Fibroblast of mammary gland (primary cell): ENCODE measurements around the gene CPSF4.

Experiments used
- DNase-seq: peaks from one replicate; pipeline ENCODE4 v3.0.0-alpha.2; 2010; ENCODE audit warnings: low read depth
- H3K4me3 ChIP-seq: 2 replicates; pipeline ENCODE4 v1.5.1; 2011; ENCODE audit warnings: low read depth, mild to moderate bottlenecking, low read length, moderate library complexity; ENCODE audit not compliant: control insufficient read depth
- TF ChIP-seq, protein P1 (sequence below): conservative IDR thresholded peaks from 2 replicates; pipeline ENCODE4 v1.5.1; 2011; ENCODE audit warnings: low read depth, low read length, inconsistent platforms; ENCODE audit not compliant: control insufficient read depth, insufficient read depth

CPSF4 gene

DNA sequence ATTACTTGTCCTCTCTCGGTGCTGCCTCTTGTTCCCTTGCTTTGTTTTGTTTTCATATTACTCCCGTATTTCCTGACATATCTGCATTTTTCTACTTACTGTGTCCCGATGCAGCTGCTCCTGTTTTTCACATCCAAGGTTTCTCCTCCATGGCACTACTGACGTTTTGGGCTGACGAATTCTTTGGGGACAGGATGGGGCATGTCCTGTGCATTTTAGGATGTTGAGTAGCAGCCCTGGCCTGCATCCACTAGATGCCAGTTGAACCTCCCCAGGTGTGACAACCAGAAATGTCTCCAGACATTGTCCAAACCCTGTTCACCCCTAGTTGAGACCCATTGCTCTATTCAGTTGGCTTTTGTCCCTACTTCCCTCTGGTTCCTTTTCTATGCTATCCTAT is 46.4 kb downstream of the CPSF4 start:
- TF ChIP-seq, protein P1, sequence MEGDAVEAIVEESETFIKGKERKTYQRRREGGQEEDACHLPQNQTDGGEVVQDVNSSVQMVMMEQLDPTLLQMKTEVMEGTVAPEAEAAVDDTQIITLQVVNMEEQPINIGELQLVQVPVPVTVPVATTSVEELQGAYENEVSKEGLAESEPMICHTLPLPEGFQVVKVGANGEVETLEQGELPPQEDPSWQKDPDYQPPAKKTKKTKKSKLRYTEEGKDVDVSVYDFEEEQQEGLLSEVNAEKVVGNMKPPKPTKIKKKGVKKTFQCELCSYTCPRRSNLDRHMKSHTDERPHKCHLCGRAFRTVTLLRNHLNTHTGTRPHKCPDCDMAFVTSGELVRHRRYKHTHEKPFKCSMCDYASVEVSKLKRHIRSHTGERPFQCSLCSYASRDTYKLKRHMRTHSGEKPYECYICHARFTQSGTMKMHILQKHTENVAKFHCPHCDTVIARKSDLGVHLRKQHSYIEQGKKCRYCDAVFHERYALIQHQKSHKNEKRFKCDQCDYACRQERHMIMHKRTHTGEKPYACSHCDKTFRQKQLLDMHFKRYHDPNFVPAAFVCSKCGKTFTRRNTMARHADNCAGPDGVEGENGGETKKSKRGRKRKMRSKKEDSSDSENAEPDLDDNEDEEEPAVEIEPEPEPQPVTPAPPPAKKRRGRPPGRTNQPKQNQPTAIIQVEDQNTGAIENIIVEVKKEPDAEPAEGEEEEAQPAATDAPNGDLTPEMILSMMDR, result no peak
- no peak for DNase-seq
- no peak overlapping the region for H3K4me3 ChIP-seq

DNA sequence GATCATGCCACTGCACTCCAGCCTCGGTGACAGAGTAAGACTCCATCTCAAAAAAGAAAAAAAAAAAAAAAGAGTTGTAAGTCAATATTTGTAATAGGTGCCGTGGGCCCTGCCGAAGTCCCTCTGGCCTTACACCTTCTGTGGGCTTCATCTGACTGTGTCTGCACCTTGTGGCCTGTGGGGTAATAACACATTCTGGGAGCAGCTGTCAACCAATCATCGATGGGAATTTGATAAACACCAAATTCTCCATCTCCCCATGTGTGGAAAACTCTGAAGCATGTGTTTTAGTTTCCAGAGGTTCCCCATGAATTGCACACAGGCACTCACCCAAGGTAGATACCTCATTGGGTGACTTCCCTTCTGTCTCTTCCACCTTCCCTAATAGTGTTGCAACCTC is 50.5 kb downstream of the CPSF4 start:
- no peak overlapping the region for H3K4me3 ChIP-seq
- no peak for DNase-seq
- TF ChIP-seq, protein P1, result no peak

DNA sequence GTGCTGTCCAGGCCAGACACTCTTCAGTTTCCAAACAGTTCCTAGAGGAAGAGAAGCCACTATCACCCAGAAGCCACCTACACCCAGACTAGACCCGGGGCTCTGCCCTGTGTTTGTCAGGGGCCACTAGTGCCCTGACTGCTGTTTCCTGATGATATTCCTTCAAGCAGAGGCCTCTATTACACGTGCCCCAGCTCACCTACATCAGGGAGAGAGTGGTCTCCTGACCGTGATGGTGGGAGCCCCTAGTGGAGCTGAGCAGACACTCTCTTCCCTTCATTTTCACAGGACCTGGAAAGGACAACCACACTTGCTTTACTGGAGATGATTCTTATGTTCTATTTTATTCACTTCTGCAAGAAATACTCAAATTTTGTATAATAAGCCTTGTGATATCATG is 52.1 kb downstream of the CPSF4 start:
- no peak for DNase-seq
- no peak overlapping the region for H3K4me3 ChIP-seq
- TF ChIP-seq, protein P1, result no peak

DNA sequence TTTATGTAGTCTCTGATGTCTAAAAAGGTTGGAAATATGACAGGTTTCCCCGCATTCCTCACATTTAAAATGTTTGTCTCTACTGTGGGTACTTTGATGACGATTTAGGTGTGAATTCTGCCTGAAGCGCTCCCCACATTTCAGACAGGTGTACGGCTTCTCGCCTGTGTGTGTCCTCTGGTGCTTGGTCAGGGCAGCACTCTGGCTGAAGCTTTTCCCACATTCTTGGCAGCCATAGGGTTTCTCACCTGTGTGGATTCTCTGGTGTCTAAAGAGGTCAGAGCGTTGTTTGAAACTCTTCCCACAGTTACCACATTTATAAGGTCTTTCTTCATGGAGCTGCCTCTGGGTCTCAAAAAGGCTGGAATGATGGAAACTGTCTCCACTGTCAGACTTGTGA is 55.1 kb downstream of the CPSF4 start:
- no peak overlapping the region for H3K4me3 ChIP-seq
- TF ChIP-seq, protein P1, result no peak
- DNase-seq, result no peak

DNA sequence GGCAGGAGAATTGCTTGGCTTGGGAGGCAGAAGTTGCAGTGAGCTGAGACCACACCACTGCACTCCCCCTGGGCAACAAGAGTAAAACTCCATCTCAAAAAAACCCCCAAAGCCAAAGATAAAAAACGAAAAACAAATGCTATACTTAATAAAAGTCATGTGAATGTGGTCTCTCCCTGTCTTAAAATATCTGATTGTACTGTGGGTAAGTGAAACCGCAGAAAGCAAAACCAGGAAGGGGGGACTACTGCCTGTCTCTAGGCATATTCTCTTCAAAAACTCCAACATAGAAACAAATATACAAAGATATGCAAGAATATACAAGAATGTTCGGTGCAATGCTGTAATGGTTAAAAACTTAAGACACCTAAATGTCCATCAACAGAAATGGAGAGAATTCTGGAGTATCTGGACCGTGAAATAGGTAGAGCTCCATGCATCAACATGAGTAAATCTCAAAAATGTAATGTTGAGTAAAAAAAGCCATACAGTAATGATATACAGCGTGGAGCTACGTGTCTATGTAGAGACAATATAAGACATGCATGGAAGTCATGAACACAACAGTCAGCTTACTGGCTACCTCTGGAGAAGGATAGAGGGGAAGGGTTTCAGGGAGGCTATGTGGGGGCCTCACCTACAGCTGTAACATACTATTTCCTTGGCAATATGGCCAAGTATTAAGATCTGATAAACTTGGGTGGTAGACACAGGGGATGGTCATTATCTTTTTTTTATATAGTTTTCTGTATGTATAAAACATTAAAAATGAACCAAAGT is 59.2 kb downstream of the CPSF4 start:
- no peak for DNase-seq
- TF ChIP-seq, protein P1, result no peak
- peak overlapping the region; percentile 99 for H3K4me3 ChIP-seq

DNA sequence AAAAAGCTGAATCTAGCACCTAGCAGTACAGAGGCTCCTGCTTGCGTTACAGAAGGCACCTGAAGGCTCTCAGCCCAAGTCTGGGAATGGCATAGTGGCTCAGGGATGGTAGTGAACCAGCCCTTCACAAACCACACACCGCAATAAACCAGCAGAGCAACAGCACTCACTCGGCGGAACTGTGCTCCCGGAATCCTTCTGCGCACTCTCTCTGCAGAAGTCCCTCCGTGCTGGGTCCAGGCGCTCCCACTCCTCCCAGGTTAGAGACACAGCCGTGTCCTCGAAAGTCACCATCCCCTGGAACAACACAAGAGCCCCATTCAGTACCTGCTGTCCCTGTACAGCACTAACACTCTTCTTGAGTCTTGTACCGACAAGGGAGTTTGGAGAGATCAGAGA is 59.8 kb downstream of the CPSF4 start:
- no peak for DNase-seq
- TF ChIP-seq, protein P1, result no peak
- peak overlapping the region; percentile 99 for H3K4me3 ChIP-seq
